GM18505 (cell line): ENCODE results near the gene MSI1.

Experiments
- ATAC-seq: cut with Tn5 transposase; IDR thresholded peaks from one replicate; pipeline ENCODE4 v1.9.1; 2021; ENCODE audit not compliant: unreplicated experiment
- POLR2A ChIP-seq: IDR thresholded peaks from 4 replicates; pipeline ENCODE4 v1.6.1; 2011; ENCODE audit warnings: borderline replicate concordance; ENCODE audit not compliant: insufficient read depth, insufficient read length; ENCODE audit errors: extremely low read depth

Gene MSI1

GRCh38 chr12:120370343-120371243, 1.6 kb upstream of the MSI1 start:
- no peak for ATAC-seq
- no peak for TF ChIP-seq POLR2A

DNA sequence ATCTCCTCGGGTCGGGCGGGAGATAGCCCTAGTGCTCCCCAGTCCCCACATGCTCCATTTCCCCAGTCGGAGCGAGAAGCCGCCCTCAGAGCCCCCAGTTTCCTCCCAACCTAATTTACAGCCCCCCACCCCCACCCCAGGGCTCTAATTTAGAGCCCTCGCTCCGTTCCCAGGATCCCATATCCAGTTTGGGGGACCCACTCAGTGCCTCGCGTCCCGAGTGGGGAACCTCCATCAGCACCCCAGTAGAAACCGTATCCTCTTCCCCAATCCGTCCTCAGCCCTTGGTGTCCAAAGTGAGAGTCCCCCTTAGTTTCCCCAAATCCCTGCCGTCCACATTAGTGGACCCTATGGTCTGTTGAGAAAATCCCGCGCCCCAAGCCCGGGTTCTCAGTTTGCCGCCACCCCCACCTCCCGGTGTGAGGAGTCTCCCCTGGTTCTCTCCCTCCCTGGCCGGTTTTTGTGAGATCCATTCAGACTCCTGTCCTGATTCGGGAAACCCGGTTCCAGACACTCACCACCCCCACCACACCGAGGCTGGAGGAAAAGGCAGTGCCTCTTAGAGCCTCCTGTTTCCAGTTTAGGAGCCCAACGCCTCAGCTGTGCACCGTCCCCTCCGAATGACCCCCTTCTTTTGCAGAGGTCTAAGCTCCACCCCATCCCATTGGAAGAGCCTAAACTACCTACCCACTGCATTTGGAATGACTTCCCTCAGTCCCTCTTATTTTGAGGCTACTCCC, 809 bp upstream of the MSI1 start:
- no peak for ATAC-seq
- no peak for TF ChIP-seq POLR2A

DNA sequence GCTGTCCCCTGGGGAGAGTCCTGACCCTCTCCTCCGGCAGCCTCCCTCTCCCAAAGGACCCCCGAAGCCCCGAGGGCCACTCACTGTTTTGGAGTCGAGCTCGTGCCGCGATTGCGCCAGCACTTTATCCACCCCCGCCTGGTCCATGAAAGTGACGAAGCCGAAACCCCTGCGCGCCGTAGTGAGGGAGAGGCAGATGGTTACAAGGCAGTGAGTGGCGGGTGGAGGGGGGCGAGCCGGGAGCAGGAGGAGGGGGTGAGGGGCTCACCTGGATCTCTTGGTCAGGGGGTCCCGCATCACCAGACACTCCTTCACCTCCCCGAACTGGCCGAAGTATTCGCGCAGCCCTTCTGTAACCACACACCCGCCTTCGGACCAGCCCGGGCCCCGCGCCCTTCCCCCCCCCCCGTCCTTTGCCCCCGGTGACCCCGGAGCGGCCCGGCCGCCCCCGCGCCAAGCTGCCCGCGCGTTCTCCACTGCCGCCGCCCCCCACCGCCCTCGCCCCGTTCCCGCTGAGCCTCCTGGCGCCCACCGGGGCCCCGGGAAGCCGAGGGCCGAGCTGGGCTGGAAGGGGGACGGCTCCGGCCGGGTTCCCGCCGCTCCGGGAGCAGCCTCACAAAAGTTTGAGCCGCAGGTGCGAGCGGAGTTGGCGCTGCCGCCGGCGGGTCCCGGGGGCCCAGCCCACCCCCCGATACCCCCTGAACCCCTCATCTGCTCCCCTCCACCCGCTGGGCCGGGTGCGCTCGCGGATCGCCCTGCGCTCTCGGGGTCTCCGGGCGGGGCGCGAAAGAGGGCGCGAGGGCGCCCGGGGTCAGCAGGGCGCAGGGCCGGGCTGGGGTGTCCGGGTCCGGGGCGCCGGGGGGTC, 808 bp downstream of the MSI1 start:
- no peak for TF ChIP-seq POLR2A
- no peak for ATAC-seq

DNA sequence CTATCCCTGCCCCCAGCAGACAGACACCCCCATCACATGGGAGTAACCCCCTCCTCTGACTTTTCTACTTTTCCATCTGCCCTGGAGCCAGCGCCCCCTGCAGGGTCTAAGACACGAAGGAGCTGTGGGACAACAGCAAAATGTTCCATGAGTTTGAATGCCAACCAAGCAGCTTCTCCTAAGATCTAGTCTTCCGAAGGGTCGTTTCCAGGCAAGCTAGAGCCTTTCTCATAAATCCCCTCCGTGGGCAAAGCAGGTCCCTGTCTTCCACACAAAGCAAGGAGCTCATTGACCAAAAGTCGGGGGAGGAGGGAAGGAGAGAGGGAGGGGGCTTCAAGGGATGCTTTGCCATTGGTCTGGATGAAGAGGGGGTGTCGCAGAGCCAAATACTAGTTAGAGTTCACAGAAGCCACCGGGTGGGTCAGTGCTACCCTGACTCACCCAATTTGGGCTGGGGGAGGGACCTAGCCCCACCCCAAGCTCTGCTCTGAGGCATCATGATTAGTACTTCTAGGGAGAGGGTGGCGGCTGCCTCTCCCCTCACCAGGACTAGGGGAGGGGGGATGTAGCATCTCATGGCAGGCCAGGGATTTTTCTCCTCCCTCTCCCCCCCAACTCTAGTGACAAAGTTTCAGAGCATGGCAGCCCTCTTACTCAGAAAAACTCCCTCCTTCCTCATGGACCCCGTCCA, 1.6 kb downstream of the MSI1 start:
- no peak for TF ChIP-seq POLR2A

GRCh38 chr12:120366845-120367232, 2.1 kb downstream of the MSI1 start:
- no peak for TF ChIP-seq POLR2A
- no peak for ATAC-seq

More for the DNA sequence above, 1.6 kb downstream of the MSI1 start:
- ATAC-seq = no peak

DNA sequence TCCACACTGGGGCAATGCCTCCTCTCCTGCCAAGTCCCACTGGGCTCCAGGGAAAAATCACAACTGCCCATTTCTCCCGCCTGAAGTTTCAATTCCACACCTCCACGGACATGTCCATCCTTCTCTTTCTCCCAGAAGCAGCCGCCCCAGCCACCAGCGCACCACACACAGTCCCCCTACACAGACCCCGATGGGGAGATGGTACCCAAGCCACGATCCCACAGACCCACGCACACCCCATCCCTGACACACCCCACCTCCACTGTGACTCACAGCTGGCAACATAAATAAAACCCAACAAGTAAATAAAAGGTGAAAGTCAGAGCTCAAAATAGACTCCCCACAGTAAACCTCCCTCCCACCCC, 2.6 kb downstream of the MSI1 start:
- no peak for TF ChIP-seq POLR2A
- no peak for ATAC-seq

- TF ChIP-seq POLR2A = no peak
These were observed 3.2 kb downstream of the MSI1 start for GRCh38 chr12:120365675-120366340.

DNA sequence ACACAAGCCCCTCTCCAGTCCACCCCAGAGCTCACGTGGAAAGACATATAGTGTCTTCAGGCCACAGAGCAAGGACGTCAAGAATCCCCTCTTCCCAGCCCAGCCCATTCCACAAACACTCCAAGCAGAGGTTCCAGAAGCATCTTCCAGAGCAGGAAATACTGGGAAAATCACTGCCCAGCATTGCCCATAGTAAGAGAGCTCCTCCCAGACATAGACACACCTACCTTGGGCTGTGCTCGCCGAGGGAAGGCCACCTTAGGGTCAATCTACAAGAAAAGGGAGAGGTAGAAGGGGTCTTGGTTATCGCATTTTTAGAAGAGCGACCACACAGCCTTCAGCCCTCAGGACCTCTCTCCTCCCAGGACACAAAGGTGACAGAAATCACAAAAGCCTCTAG, 4.5 kb downstream of the MSI1 start:
- ATAC-seq = no peak
- TF ChIP-seq POLR2A = no peak

More at GRCh38 chr12:120365675-120366340, 3.2 kb downstream of the MSI1 start:
- ATAC-seq = no peak

GRCh38 chr12:120363274-120363855, 5.6 kb downstream of the MSI1 start:
- ATAC-seq = no peak
- no peak for TF ChIP-seq POLR2A

GRCh38 chr12:120362516-120363273, 6.3 kb downstream of the MSI1 start:
- no peak for TF ChIP-seq POLR2A

GRCh38 chr12:120361506-120362208, 7.3 kb downstream of the MSI1 start:
- TF ChIP-seq POLR2A = no peak
- no peak for ATAC-seq

More at GRCh38 chr12:120362516-120363273, 6.3 kb downstream of the MSI1 start:
- no peak for ATAC-seq
